HepG2 (cell line): Measurements from ENCODE around the gene NKAIN4.

Experiments
- ATF2 ChIP-seq: sonication (generic); formaldehyde crosslinking; IDR thresholded peaks from 2 replicates; pipeline ENCODE4 v1.4.0; 2020; ENCODE audit warnings: missing genetic modification reagents
- EP300 ChIP-seq, 3 experiments: sonication (generic) in 1 of 3; formaldehyde crosslinking in 1 of 3; IDR thresholded peaks; 2 replicates each; pipeline versions ENCODE4 v1.5.1 to v1.6.1; 2011 to 2020; ENCODE audit warnings: low read depth in 2 of 3, low read length in 2 of 3, borderline replicate concordance in 1 of 3, improper control_type of control experiment in 1 of 3, mild to moderate bottlenecking in 1 of 3, missing genetic modification reagents in 1 of 3, moderate library complexity in 1 of 3
- IKZF1 ChIP-seq: fragments of 450-650 bp; IDR thresholded peaks from 2 replicates; pipeline ENCODE4 v1.7.1; 2016
- MEIS2 ChIP-seq: sonication (generic); formaldehyde crosslinking; IDR thresholded peaks from 2 replicates; pipeline ENCODE4 v1.9.0; 2021; ENCODE audit warnings: mild to moderate bottlenecking, missing genetic modification reagents
- POLR2A ChIP-seq, 2 experiments: IDR thresholded peaks; 2 replicates each; pipeline ENCODE4 v1.6.1; 2011; ENCODE audit warnings: low read depth in 2 of 2, low read length in 2 of 2, mild to moderate bottlenecking in 1 of 2, moderate library complexity in 1 of 2; ENCODE audit not compliant: insufficient read depth in 1 of 2
- U2AF2 ChIP-seq: fragments of 200-400 bp; formaldehyde crosslinking; IDR thresholded peaks from 2 replicates; pipeline ENCODE4 v1.6.1; 2017; ENCODE audit warnings: low read depth, mild to moderate bottlenecking, low read length
- ZKSCAN1 ChIP-seq: fragments of 150-350 bp; IDR thresholded peaks from 2 replicates; pipeline ENCODE4 v1.6.1; 2014; ENCODE audit warnings: low read length
- ZNF232 ChIP-seq: sonication (generic); formaldehyde crosslinking; IDR thresholded peaks from 2 replicates; pipeline ENCODE4 v1.4.0; 2020; ENCODE audit warnings: missing genetic modification reagents, borderline replicate concordance
- ZNF256 ChIP-seq: sonication (generic); formaldehyde crosslinking; conservative IDR thresholded peaks from 2 replicates; pipeline ENCODE4 v1.4.0; 2020; ENCODE audit warnings: missing genetic modification reagents
- ZNF512 ChIP-seq: sonication (generic); formaldehyde crosslinking; IDR thresholded peaks from 2 replicates; pipeline ENCODE4 v1.4.0; 2020; ENCODE audit warnings: mild to moderate bottlenecking, missing genetic modification reagents
- ZNF589 ChIP-seq: sonication (generic); formaldehyde crosslinking; conservative IDR thresholded peaks from 2 replicates; pipeline ENCODE4 v1.8.0; 2022; ENCODE audit warnings: mild to moderate bottlenecking, moderate library complexity, missing genetic modification reagents
- ZNF629 ChIP-seq: sonication (generic); formaldehyde crosslinking; conservative IDR thresholded peaks from 2 replicates; pipeline ENCODE4 v1.5.0; 2020; ENCODE audit warnings: missing genetic modification reagents
- ZNF639 ChIP-seq: conservative IDR thresholded peaks from 2 replicates; pipeline ENCODE4 v1.6.1; 2018; ENCODE audit warnings: missing genetic modification reagents
- TF ChIP-seq, protein P1 (sequence below): fragments of 450-650 bp; IDR thresholded peaks from 2 replicates; pipeline ENCODE4 v1.6.1; 2016

- TF ChIP-seq ZNF512 (CRISPR knock-in tag) (no peak), IKZF1 (no peak), POLR2A (IDR thresholded peaks at IDR 0.05; ENCODE audit: insufficient read depth in 1 of 2, low read depth in 2 of 2, low read length in 2 of 2) (no peak), MEIS2 (CRISPR knock-in tag) (no peak), ZKSCAN1 (no peak), ZNF639 (no peak), U2AF2 (no peak), ATF2 (CRISPR knock-in tag) (no peak), ZNF629 (CRISPR knock-in tag) (no peak), ZNF232 (CRISPR knock-in tag) (no peak), ZNF589 (CRISPR knock-in tag) (no peak), ZNF256 (CRISPR knock-in tag) (no peak), EP300 (IDR thresholded peaks at IDR 0.05; ENCODE audit: low read depth in 2 of 2, low read length in 2 of 2) (no peak), EP300 (CRISPR knock-in tag; IDR thresholded peaks at IDR 0.05; ENCODE audit: borderline replicate concordance) (no peak)
- TF ChIP-seq, protein P1, sequence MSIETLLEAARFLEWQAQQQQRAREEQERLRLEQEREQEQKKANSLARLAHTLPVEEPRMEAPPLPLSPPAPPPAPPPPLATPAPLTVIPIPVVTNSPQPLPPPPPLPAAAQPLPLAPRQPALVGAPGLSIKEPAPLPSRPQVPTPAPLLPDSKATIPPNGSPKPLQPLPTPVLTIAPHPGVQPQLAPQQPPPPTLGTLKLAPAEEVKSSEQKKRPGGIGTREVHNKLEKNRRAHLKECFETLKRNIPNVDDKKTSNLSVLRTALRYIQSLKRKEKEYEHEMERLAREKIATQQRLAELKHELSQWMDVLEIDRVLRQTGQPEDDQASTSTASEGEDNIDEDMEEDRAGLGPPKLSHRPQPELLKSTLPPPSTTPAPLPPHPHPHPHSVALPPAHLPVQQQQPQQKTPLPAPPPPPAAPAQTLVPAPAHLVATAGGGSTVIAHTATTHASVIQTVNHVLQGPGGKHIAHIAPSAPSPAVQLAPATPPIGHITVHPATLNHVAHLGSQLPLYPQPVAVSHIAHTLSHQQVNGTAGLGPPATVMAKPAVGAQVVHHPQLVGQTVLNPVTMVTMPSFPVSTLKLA: no peak
Observed at GRCh38 chr20:63290136-63290676, 35.9 kb upstream of the NKAIN4 start.
